GM19395 (cell line): Measurements from ENCODE around the gene SLC25A5.
"Not testable (repeated sequence)": the region's sequence is repeated elsewhere in the genome, so short reads cannot be mapped to it uniquely, and the experiment has no call there.

Source experiments
- ATAC-seq: cut with Tn5 transposase; IDR thresholded peaks from one replicate; pipeline ENCODE4 v1.9.1; 2021; ENCODE audit warnings: mild to moderate bottlenecking, moderate library complexity; ENCODE audit not compliant: unreplicated experiment

Gene SLC25A5

GRCh38 chrX:119475389-119476101 lies 7.3 kb downstream of the SLC25A5 start:
- no peak for ATAC-seq

GRCh38 chrX:119477812-119478232 lies 9.6 kb downstream of the SLC25A5 start:
- ATAC-seq: no peak

GRCh38 chrX:119478504-119478903 lies 10.3 kb downstream of the SLC25A5 start:
- ATAC-seq: no peak

- no peak for ATAC-seq
Measured at GRCh38 chrX:119479845-119480244, 11.6 kb downstream of the SLC25A5 start.

GRCh38 chrX:119481323-119481801 lies 13.1 kb downstream of the SLC25A5 start:
- no peak for ATAC-seq

- ATAC-seq: peak; percentile 29
Measured at GRCh38 chrX:119482041-119482440, 13.8 kb downstream of the SLC25A5 start.

GRCh38 chrX:119482481-119483480 lies 14.5 kb downstream of the SLC25A5 start:
- peak; percentile 92 for ATAC-seq

- ATAC-seq: no peak
Measured at GRCh38 chrX:119486745-119487144, 18.5 kb downstream of the SLC25A5 start.

- ATAC-seq: not testable (repeated sequence)
Measured at GRCh38 chrX:119487766-119488165, 19.5 kb downstream of the SLC25A5 start.

- no peak for ATAC-seq
Measured at GRCh38 chrX:119488749-119489148, 20.5 kb downstream of the SLC25A5 start.

- no peak for ATAC-seq
Measured at GRCh38 chrX:119489212-119490074, 21.2 kb downstream of the SLC25A5 start.

GRCh38 chrX:119492463-119492862 lies 24.2 kb downstream of the SLC25A5 start:
- ATAC-seq: no peak

- ATAC-seq: not testable (repeated sequence)
Measured at GRCh38 chrX:119493851-119494495, 25.7 kb downstream of the SLC25A5 start.

- no peak for ATAC-seq
Measured at GRCh38 chrX:119495734-119496726, 27.8 kb downstream of the SLC25A5 start.

GRCh38 chrX:119497185-119497584 lies 28.9 kb downstream of the SLC25A5 start:
- ATAC-seq: no peak

GRCh38 chrX:119500061-119500800 lies 32.0 kb downstream of the SLC25A5 start:
- no peak for ATAC-seq

- ATAC-seq: no peak
Measured at GRCh38 chrX:119501511-119502148, 33.4 kb downstream of the SLC25A5 start.
